Hepatic stellate cell (primary cell): ENCODE measurements around the gene GOLGA6L7.
"Not testable (repeated sequence)": the region's sequence is repeated elsewhere in the genome, so short reads cannot be mapped to it uniquely, and the experiment has no call there.

Experiments
- DNase-seq: peaks from one replicate; pipeline ENCODE4 v3.0.0; 2011; ENCODE audit warnings: low spot score

The GOLGA6L7 gene

GRCh38 chr15:28848521-28848920, at the start of gene GOLGA6L7:
TSS of gene GOLGA6L7 (minus strand) at chr15:28848644. CDS start at chr15:28848549, 95 bp downstream.
- not testable (repeated sequence) for DNase-seq

- no peak for DNase-seq
Observed at GRCh38 chr15:28897861-28898585, 49.6 kb upstream of the GOLGA6L7 start.

- DNase-seq = peak; percentile 94
Observed at GRCh38 chr15:28896951-28897350, 48.5 kb upstream of the GOLGA6L7 start.

GRCh38 chr15:28895566-28895965, 47.1 kb upstream of the GOLGA6L7 start:
- DNase-seq = no peak

GRCh38 chr15:28895146-28895545, 46.7 kb upstream of the GOLGA6L7 start:
- no peak for DNase-seq

GRCh38 chr15:28894631-28895030, 46.2 kb upstream of the GOLGA6L7 start:
- no peak for DNase-seq

GRCh38 chr15:28892789-28893610, 44.6 kb upstream of the GOLGA6L7 start:
- DNase-seq = peak; percentile 27

- DNase-seq = no peak
Observed at GRCh38 chr15:28891588-28891987, 43.1 kb upstream of the GOLGA6L7 start.

- DNase-seq = no peak
Observed at GRCh38 chr15:28890711-28891495, 42.5 kb upstream of the GOLGA6L7 start.

GRCh38 chr15:28890291-28890690, 41.8 kb upstream of the GOLGA6L7 start:
- not testable (repeated sequence) for DNase-seq

- not testable (repeated sequence) for DNase-seq
Observed at GRCh38 chr15:28889871-28890270, 41.4 kb upstream of the GOLGA6L7 start.

- DNase-seq = no peak
Observed at GRCh38 chr15:28889346-28889745, 40.9 kb upstream of the GOLGA6L7 start.

- no peak for DNase-seq
Observed at GRCh38 chr15:28888900-28889299, 40.5 kb upstream of the GOLGA6L7 start.

- DNase-seq = no peak
Observed at GRCh38 chr15:28888302-28888894, 40.0 kb upstream of the GOLGA6L7 start.

- DNase-seq = no peak
Observed at GRCh38 chr15:28887339-28888174, 39.1 kb upstream of the GOLGA6L7 start.

GRCh38 chr15:28886431-28887338, 38.2 kb upstream of the GOLGA6L7 start:
- DNase-seq = peak; percentile 36

GRCh38 chr15:28885630-28886430, 37.4 kb upstream of the GOLGA6L7 start, which contains the start of gene APBA2:
TSS of gene APBA2 (plus strand) at chr15:28885974. CDS start at chr15:29053885, 167,911 bp downstream.
- DNase-seq = peak; percentile 51

- no peak for DNase-seq
Observed at GRCh38 chr15:28885128-28885629, 36.7 kb upstream of the GOLGA6L7 start.
